GM21367 (cell line): ENCODE measurements around the gene OSMR.
"Not testable (repeated sequence)": the region's sequence is repeated elsewhere in the genome, so short reads cannot be mapped to it uniquely, and the experiment has no call there.

Experiments used
- ATAC-seq: cut with Tn5 transposase; IDR thresholded peaks from one replicate; pipeline ENCODE4 v1.9.1; 2021; ENCODE audit not compliant: unreplicated experiment

Gene OSMR

GRCh38 chr5:38830521-38831051 is 15.2 kb upstream of the OSMR start:
- no peak for ATAC-seq

DNA sequence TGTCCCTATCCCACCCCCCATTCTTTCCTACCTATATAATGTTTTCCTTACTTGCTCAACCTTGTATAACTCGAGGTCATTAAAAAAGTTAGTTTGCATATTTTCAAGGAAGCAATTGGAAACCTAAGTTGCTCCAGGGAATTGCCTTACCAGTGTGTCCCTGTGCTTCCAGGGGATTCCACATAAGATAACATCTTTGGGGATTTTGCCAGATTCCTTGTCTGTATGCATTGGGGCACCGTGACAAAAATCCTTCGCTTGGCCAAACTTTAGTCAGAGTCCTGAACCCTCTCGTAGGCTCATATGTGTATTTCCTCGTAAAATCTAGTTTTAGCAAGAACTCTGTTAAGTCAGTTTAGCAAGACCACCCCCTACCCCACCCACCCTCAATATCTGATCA is 14.7 kb upstream of the OSMR start:
- no peak for ATAC-seq

DNA sequence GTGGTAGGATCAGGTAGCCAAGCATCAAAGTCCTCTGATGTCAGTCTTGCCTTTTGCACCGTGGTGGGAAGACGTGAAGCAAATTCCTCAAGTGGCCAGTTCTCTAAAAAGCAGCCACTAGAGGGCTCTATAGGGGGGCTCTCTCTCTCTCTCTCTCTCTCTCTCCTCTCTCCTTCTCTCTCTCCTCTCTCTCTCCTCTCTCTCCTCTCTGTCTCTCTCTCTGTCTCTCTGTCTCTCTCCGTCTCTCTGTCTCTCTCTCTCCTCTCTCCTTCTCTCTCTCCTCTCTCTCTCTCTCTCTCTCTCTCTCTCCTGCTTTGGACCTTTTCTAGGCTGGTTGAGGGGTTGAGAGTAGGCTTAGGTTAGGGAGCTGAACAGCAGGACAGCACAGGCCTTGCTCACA is 13.9 kb upstream of the OSMR start:
- ATAC-seq = no peak

DNA sequence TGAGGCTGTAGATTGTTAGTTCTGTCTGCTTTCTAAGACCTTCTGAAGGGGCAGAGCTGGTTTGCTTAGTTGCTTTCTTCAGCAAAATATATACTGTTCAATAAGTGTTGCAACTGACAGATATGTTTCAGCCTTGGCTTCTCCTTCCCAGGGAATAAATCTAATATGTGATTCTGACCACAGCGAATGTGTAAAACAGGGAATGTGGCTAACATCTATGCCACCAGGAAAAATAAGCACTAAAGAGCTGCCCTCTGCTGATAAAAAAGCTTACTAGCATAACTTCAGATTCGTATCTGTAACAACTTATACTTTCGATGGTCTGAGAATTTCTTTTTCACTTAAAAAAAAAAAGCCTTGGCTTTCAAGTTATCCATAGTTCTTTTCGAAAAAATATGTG is 13.0 kb upstream of the OSMR start:
- no peak for ATAC-seq

- ATAC-seq = no peak
Observed at GRCh38 chr5:38835887-38836286, 9.9 kb upstream of the OSMR start.

- no peak for ATAC-seq
Observed at GRCh38 chr5:38837416-38837815, 8.4 kb upstream of the OSMR start.

GRCh38 chr5:38837932-38838331 is 7.9 kb upstream of the OSMR start:
- ATAC-seq = no peak

GRCh38 chr5:38843665-38844064 is 2.1 kb upstream of the OSMR start:
- ATAC-seq = no peak

- ATAC-seq = no peak
Observed at GRCh38 chr5:38846379-38847011, 683 bp downstream of the OSMR start.

GRCh38 chr5:38847559-38848347 is 1.9 kb downstream of the OSMR start:
- no peak for ATAC-seq

DNA sequence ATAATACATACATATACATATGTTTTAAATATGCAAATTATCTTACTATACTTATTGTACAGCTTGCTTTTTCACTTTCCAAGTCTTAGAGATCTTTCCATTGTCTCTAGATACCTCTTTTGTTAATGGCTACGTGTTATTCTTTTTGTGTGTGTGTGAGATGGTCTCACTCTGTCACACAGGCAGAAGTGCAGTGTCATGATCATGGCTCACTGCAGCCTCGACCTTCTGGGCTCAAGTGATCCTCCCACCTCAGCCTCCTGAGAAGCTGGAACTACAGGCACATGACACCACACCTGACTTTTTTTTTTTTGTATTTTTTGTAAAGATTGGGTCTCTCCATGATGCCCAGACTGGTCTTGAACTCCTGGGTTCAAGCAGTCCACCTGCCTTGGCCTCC is 2.8 kb downstream of the OSMR start:
- ATAC-seq = no peak

GRCh38 chr5:38851640-38852039 is 5.8 kb downstream of the OSMR start:
- not testable (repeated sequence) for ATAC-seq

GRCh38 chr5:38853753-38854470 is 8.1 kb downstream of the OSMR start:
- no peak for ATAC-seq

DNA sequence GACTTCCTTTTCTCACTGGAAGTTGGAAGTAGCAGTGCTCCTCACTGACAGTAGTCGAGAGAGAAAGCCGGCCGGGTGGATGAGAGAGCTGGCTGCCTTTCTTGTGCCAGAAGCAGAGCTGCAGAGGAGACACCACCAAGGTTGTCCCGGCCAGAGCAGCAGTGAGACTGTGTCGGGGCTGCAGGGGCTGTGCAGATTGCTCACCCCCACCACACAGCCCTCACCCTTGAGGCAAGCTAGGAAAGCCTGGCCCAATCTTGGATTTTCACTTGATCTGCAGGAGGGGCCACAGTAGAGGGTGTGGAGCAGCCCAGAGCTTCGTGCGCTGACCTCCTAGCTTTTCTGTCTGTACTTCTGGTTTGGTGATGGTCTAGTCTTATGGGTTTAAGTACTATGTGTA is 9.1 kb downstream of the OSMR start:
- ATAC-seq = no peak

GRCh38 chr5:38856660-38857059 is 10.8 kb downstream of the OSMR start:
- no peak for ATAC-seq

DNA sequence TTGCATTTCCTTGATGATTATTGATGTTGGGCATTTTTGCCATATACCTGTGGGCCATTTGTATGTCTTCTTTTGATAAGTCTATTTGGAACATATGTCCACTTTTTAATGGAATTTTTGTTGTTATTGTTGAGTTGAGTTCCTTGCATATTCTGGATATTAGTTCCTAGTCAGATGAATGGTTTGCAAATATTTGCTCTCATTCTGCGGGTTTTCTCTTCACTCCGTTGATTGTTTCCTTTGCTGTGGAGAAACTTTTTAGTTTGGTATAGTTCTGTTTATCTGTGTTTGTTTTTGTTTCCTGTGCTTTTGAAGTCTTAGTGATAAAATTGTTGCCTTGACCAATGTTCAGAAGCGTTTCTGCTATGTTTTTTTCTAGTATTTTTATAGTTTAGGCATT is 13.0 kb downstream of the OSMR start:
- ATAC-seq = no peak

DNA sequence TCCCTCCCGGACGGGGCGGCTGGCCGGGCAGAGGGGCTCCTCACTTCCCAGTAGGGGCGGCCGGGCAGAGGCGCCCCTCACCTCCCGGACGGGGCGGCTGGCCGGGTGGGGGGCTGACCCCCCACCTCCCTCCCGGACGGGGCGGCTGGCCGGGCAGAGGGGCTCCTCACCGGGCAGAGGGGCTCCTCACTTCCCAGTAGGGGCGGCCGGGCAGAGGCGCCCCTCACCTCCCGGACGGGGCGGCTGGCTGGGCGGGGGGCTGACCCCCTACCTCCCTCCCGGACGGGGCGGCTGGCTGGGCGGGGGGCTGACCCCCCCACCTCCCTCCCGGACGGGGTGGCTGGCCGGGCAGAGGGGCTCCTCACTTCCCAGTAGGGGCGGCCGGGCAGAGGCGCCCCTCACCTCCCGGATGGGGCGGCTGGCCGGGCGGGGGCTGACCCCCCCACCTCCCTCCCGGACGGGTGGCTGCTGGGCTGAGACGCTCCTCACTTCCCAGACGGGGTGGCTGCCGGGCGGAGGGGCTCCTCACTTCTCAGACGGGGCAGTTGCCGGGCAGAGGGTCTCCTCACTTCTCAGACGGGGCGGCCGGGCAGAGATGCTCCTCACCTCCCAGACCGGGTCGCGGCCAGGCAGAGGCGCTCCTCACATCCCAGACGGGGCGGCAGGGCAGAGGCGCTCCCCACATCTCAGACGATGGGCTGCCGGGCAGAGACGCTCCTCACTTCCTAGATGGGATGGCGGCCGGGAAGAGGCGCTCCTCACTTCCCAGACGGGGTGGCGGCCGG is 16.4 kb downstream of the OSMR start:
- ATAC-seq = not testable (repeated sequence)

DNA sequence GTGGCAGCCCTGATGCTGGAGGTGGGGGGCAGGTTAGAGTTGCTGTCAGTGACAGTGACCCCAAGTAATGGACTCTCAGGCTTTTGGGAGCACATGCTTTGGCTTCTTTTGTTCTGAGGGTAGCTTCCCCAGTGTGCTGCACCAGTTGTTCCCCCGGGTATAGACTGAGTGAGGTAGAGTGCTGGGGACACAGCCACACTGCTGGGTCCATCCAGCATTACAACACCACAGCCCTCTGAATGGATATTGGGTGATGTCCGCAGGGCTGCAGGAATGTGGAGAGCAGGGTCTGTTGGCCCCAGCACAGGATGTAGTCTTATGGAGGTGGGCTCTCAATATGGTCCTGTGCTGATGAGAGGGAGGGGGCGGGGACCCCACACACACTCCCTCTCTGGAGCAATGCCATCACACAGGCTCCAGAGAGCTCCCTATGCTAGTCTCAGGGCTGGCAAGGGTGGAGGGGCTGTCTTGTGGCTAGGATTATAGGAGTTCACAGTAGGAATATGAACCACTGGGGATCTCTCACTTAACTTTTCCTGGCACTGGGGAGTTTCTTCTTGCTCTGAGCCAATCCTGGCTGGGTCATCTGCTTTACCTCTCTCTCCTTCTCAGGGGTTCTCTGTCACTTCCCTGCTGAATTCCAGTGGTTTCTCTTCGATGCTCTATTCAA is 20.7 kb downstream of the OSMR start:
- ATAC-seq = no peak

- no peak for ATAC-seq
Observed at GRCh38 chr5:38867032-38867398, 21.2 kb downstream of the OSMR start.

DNA sequence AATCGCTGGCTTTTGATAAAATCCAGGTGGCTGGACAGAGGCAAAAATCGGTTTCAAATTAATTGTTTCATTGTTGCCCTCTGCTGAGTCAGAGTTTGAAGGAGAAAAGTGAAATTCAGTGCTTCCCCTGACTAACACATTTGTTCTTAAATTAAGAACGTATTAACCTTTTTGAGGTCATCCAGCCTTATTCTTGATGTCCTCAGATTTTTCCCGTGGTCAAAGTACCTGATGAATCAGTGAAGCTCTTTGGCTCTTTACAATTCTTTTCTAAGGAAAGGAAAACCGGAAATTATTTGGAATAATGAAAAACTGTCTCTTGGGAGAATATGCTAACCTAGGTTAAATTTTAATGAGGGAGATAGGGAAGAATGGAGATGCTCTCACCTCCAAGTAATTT is 21.6 kb downstream of the OSMR start:
- ATAC-seq = no peak

DNA sequence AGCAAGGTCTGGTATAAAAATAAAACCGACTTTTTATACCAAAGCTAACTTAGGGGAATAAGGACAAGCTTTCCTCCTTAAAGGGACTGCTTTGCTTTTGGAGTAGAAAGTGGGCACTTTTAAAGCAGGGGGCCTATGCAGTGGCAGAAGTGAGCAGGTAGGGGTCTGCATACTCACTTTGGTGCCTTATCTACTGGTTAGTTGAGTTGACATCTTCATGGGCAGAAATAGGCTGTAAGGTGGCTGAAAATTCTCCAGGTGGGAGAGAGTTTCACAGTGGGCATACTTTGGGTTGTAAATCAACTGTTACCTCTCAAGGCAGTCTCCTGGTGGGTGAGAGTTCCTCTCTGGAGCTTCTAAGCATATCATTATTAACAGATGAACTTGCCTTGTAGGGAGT is 24.8 kb downstream of the OSMR start:
- ATAC-seq = no peak
